HEK293 (cell line): Measurements from ENCODE around the gene PTPRK.

Source experiments
- CTCF ChIA-PET: fragments of 350-600 bp; formaldehyde crosslinking; extraction: SDS; loops from one replicate; lab custom pipeline; 2021; ENCODE audit warnings: antibody characterized with exemption; lab: Yijun Ruan, JAX
- POLR2A ChIA-PET: fragments of 300-600 bp; formaldehyde crosslinking; extraction: SDS; loops from one replicate; lab custom pipeline; 2020; ENCODE audit warnings: antibody characterized with exemption, inconsistent platforms; lab: Yijun Ruan, JAX
- H3K27ac ChIP-seq: fragments of 200-500 bp; sonication (Bioruptor generic); 2 replicates; pipeline ENCODE4 v1.5.1; 2014; ENCODE audit warnings: low read depth, low read length, control low read depth, inconsistent platforms; ENCODE audit errors: extremely low read depth
- H3K36me3 ChIP-seq, 2 experiments: fragments of 200-500 bp in 1 of 2; sonication (Bioruptor generic) in 1 of 2; 1 replicate in 1 of 2; 2 replicates in 1 of 2; pipeline ENCODE4 v1.5.1; 2014 to 2017; ENCODE audit warnings: inconsistent platforms in 2 of 2, low read length in 2 of 2; ENCODE audit not compliant: control insufficient read depth in 2 of 2, insufficient read depth in 1 of 2
- H3K4me1 ChIP-seq: fragments of 200-500 bp; sonication (Bioruptor generic); 2 replicates; pipeline ENCODE4 v1.5.1; 2014; ENCODE audit warnings: mild to moderate bottlenecking, low read length, inconsistent platforms; ENCODE audit not compliant: control insufficient read depth, insufficient read depth
- H3K4me3 ChIP-seq: 2 replicates; pipeline ENCODE4 v1.5.1; 2011; ENCODE audit warnings: low read depth, mild to moderate bottlenecking, control low read depth, low read length, moderate library complexity
- H3K9me3 ChIP-seq: fragments of 200-500 bp; sonication (Bioruptor generic); 2 replicates; pipeline ENCODE4 v1.5.1; 2014; ENCODE audit warnings: low read depth, low read length, inconsistent platforms; ENCODE audit not compliant: control insufficient read depth, insufficient read depth
- BCL11B ChIP-seq: fragments of 450-650 bp; formaldehyde crosslinking; IDR thresholded peaks from 2 replicates; pipeline ENCODE4 v1.5.1; 2016; ENCODE audit warnings: low read depth, missing biosample characterization, missing genetic modification characterization
- GLI2 ChIP-seq: fragments of 450-650 bp; formaldehyde crosslinking; IDR thresholded peaks from 2 replicates; pipeline ENCODE4; 2017; ENCODE audit warnings: missing biosample characterization, missing genetic modification characterization, low read depth, borderline replicate concordance
- HOXA7 ChIP-seq: sonication (generic); formaldehyde crosslinking; IDR thresholded peaks from 2 replicates; pipeline ENCODE4 v1.8.1; 2022; ENCODE audit warnings: missing genetic modification reagents, borderline replicate concordance
- MYNN ChIP-seq: fragments of 450-650 bp; formaldehyde crosslinking; IDR thresholded peaks from 2 replicates; pipeline ENCODE4 v1.5.1; 2016; ENCODE audit warnings: missing biosample characterization, missing genetic modification characterization, borderline replicate concordance
- SP7 ChIP-seq: fragments of 450-650 bp; formaldehyde crosslinking; IDR thresholded peaks from 2 replicates; pipeline ENCODE4 v1.5.1; 2016; ENCODE audit warnings: missing biosample characterization, missing genetic modification characterization
- YY2 ChIP-seq: fragments of 450-650 bp; formaldehyde crosslinking; IDR thresholded peaks from 2 replicates; pipeline ENCODE4 v1.5.1; 2016; ENCODE audit warnings: missing biosample characterization, missing genetic modification characterization
- ZBTB44 ChIP-seq: fragments of 450-650 bp; IDR thresholded peaks from 2 replicates; pipeline ENCODE4 v1.5.1; 2018; ENCODE audit warnings: missing biosample characterization, mild to moderate bottlenecking, missing genetic modification characterization
- ZBTB7A ChIP-seq: fragments of 450-650 bp; formaldehyde crosslinking; IDR thresholded peaks from 2 replicates; pipeline ENCODE4 v1.5.1; 2016; ENCODE audit warnings: low read depth, missing biosample characterization, missing genetic modification characterization
- ZNF121 ChIP-seq: fragments of 450-650 bp; formaldehyde crosslinking; IDR thresholded peaks from 2 replicates; pipeline ENCODE4 v1.5.1; 2016; ENCODE audit warnings: missing biosample characterization, missing genetic modification characterization
- ZNF23 ChIP-seq: fragments of 450-650 bp; formaldehyde crosslinking; IDR thresholded peaks from 2 replicates; pipeline ENCODE4 v1.5.1; 2016; ENCODE audit warnings: missing biosample characterization, missing genetic modification characterization, borderline replicate concordance
- ZNF292 ChIP-seq: fragments of 450-650 bp; formaldehyde crosslinking; IDR thresholded peaks from 2 replicates; pipeline ENCODE4 v1.5.1; 2016; ENCODE audit warnings: low read depth, missing biosample characterization, missing genetic modification characterization, borderline replicate concordance
- ZNF324 ChIP-seq: fragments of 450-650 bp; formaldehyde crosslinking; IDR thresholded peaks from 2 replicates; pipeline ENCODE4 v1.5.1; 2016; ENCODE audit warnings: missing biosample characterization, missing genetic modification characterization
- ZNF394 ChIP-seq: fragments of 450-650 bp; formaldehyde crosslinking; IDR thresholded peaks from 2 replicates; pipeline ENCODE4 v1.5.1; 2016; ENCODE audit warnings: missing biosample characterization, missing genetic modification characterization, mild to moderate bottlenecking, moderate library complexity, borderline replicate concordance
- ZNF398 ChIP-seq: fragments of 450-650 bp; formaldehyde crosslinking; IDR thresholded peaks from 2 replicates; pipeline ENCODE4 v1.5.1; 2017; ENCODE audit warnings: missing biosample characterization, missing genetic modification characterization
- ZNF423 ChIP-seq: fragments of 450-650 bp; formaldehyde crosslinking; IDR thresholded peaks from 2 replicates; pipeline ENCODE4 v1.5.1; 2016; ENCODE audit warnings: missing biosample characterization, missing genetic modification characterization
- ZNF473 ChIP-seq: fragments of 450-650 bp; formaldehyde crosslinking; IDR thresholded peaks from 2 replicates; pipeline ENCODE4 v1.5.1; 2017; ENCODE audit warnings: missing biosample characterization, missing genetic modification characterization
- ZNF664 ChIP-seq: fragments of 450-650 bp; formaldehyde crosslinking; IDR thresholded peaks from 2 replicates; pipeline ENCODE4 v1.5.1; 2016; ENCODE audit warnings: missing biosample characterization, missing genetic modification characterization
- ZNF830 ChIP-seq: fragments of 450-650 bp; IDR thresholded peaks from 2 replicates; pipeline ENCODE4 v1.5.0; 2018; ENCODE audit warnings: missing biosample characterization, missing genetic modification characterization, low read depth, mild to moderate bottlenecking, moderate library complexity
- ZNF843 ChIP-seq: fragments of 450-650 bp; formaldehyde crosslinking; IDR thresholded peaks from 2 replicates; pipeline ENCODE4 v1.5.1; 2016; ENCODE audit warnings: missing biosample characterization, missing genetic modification characterization
- TF ChIP-seq, protein P1 (sequence below): fragments of 450-650 bp; formaldehyde crosslinking; IDR thresholded peaks from 2 replicates; pipeline ENCODE4 v1.5.1; 2016; ENCODE audit warnings: missing biosample characterization, missing genetic modification characterization, borderline replicate concordance
- TF ChIP-seq, protein P2 (sequence below): fragments of 450-650 bp; formaldehyde crosslinking; IDR thresholded peaks from 2 replicates; pipeline ENCODE4 v1.5.1; 2016; ENCODE audit warnings: missing biosample characterization, missing genetic modification characterization
- TF ChIP-seq, protein P3 (sequence below): fragments of 450-650 bp; formaldehyde crosslinking; IDR thresholded peaks from 2 replicates; pipeline ENCODE4; 2016; ENCODE audit warnings: missing biosample characterization, missing genetic modification characterization

The PTPRK gene

GRCh38 chr6:128124713-128125112, 395.7 kb downstream of the PTPRK start (continued):
- TF ChIP-seq, protein P1, sequence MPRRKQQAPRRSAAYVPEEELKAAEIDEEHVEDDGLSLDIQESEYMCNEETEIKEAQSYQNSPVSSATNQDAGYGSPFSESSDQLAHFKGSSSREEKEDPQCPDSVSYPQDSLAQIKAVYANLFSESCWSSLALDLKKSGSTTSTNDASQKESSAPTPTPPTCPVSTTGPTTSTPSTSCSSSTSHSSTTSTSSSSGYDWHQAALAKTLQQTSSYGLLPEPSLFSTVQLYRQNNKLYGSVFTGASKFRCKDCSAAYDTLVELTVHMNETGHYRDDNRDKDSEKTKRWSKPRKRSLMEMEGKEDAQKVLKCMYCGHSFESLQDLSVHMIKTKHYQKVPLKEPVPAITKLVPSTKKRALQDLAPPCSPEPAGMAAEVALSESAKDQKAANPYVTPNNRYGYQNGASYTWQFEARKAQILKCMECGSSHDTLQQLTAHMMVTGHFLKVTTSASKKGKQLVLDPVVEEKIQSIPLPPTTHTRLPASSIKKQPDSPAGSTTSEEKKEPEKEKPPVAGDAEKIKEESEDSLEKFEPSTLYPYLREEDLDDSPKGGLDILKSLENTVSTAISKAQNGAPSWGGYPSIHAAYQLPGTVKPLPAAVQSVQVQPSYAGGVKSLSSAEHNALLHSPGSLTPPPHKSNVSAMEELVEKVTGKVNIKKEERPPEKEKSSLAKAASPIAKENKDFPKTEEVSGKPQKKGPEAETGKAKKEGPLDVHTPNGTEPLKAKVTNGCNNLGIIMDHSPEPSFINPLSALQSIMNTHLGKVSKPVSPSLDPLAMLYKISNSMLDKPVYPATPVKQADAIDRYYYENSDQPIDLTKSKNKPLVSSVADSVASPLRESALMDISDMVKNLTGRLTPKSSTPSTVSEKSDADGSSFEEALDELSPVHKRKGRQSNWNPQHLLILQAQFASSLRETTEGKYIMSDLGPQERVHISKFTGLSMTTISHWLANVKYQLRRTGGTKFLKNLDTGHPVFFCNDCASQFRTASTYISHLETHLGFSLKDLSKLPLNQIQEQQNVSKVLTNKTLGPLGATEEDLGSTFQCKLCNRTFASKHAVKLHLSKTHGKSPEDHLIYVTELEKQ (tag by site-specific recombination) = no peak
- TF ChIP-seq ZBTB7A (tag by site-specific recombination) = no peak

- H3K4me3 ChIP-seq = no peak overlapping the region
- H3K4me1 ChIP-seq = no peaks in the 10 kb centered on the region
- TF ChIP-seq HOXA7 (CRISPR knock-in tag) = no peak
- TF ChIP-seq ZNF394 (tag by site-specific recombination) = no peak
- no peak for TF ChIP-seq SP7
- no peak for TF ChIP-seq ZNF121 (tag by site-specific recombination)
- no peak for TF ChIP-seq ZNF664 (tag by site-specific recombination)
- TF ChIP-seq ZNF398 (tag by site-specific recombination) = no peak
- no peak for TF ChIP-seq ZNF473
- no peak for TF ChIP-seq ZNF23 (tag by site-specific recombination)
- no peak for TF ChIP-seq GLI2 (tag by site-specific recombination)
- no peak for TF ChIP-seq ZNF843 (tag by site-specific recombination)
- TF ChIP-seq YY2 (tag by site-specific recombination) = no peak
- no peak for TF ChIP-seq ZNF830 (tag by site-specific recombination)
- no peak for TF ChIP-seq BCL11B (tag by site-specific recombination)
- no peak for TF ChIP-seq ZNF292
- TF ChIP-seq, protein P2, sequence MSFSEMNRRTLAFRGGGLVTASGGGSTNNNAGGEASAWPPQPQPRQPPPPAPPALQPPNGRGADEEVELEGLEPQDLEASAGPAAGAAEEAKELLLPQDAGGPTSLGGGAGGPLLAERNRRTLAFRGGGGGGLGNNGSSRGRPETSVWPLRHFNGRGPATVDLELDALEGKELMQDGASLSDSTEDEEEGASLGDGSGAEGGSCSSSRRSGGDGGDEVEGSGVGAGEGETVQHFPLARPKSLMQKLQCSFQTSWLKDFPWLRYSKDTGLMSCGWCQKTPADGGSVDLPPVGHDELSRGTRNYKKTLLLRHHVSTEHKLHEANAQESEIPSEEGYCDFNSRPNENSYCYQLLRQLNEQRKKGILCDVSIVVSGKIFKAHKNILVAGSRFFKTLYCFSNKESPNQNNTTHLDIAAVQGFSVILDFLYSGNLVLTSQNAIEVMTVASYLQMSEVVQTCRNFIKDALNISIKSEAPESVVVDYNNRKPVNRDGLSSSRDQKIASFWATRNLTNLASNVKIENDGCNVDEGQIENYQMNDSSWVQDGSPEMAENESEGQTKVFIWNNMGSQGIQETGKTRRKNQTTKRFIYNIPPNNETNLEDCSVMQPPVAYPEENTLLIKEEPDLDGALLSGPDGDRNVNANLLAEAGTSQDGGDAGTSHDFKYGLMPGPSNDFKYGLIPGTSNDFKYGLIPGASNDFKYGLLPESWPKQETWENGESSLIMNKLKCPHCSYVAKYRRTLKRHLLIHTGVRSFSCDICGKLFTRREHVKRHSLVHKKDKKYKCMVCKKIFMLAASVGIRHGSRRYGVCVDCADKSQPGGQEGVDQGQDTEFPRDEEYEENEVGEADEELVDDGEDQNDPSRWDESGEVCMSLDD = no peak
- no peak for TF ChIP-seq ZNF423
- no peak for TF ChIP-seq ZNF324
- TF ChIP-seq, protein P3, sequence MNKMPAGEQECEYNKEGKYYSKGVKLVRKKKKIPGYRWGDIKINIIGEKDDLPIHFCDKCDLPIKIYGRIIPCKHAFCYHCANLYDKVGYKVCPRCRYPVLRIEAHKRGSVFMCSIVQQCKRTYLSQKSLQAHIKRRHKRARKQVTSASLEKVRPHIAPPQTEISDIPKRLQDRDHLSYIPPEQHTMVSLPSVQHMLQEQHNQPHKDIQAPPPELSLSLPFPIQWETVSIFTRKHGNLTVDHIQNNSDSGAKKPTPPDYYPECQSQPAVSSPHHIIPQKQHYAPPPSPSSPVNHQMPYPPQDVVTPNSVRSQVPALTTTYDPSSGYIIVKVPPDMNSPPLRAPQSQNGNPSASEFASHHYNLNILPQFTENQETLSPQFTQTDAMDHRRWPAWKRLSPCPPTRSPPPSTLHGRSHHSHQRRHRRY (tag by site-specific recombination) = no peak
- no peak for TF ChIP-seq MYNN (tag by site-specific recombination)
- TF ChIP-seq ZBTB44 (tag by site-specific recombination) = no peak
- no peaks in the 10 kb centered on the region for H3K36me3 ChIP-seq
- H3K27ac ChIP-seq = no peak overlapping the region
- POLR2A ChIA-PET = no interaction called here
- no peaks in the 10 kb centered on the region for H3K9me3 ChIP-seq
- CTCF ChIA-PET = interaction anchor here (1.0 kb wide), 1 partner anchor 10 kb away, joined by 3 read pairs; no protein-coding TSS in a partner anchor
Observed at GRCh38 chr6:128121610-128122009, 398.8 kb downstream of the PTPRK start.
